Astrocyte (in vitro differentiated cells and primary cell): Measurements from ENCODE around the gene TENT4A. TPM values are rescaled to one million over a fixed set of nuclear protein-coding genes. Genes with fewer than 3 reads are reported as not detected.

Experiments
- DNase-seq: peaks from one replicate; pipeline ENCODE4 v3.0.0-alpha.2; 2010; ENCODE audit warnings: low read depth
- FAIRE-seq: peaks from 2 replicates; lab custom pipeline; 2011; peaks lifted over from hg19 to GRCh38; lab: Jason Lieb, UNC
- H2AFZ ChIP-seq: 2 replicates; pipeline ENCODE4 v1.6.0; 2012; ENCODE audit warnings: low read depth, low read length, inconsistent platforms
- H3K27ac ChIP-seq: 2 replicates; pipeline ENCODE4 v1.5.1; 2011; ENCODE audit warnings: low read depth, low read length, inconsistent platforms
- H3K27me3 ChIP-seq: 2 replicates; pipeline ENCODE4 v1.6.0; 2011; ENCODE audit warnings: low read length, inconsistent platforms; ENCODE audit not compliant: insufficient read depth
- H3K36me3 ChIP-seq: 2 replicates; pipeline ENCODE4 v1.5.1; 2011; ENCODE audit warnings: low read length, inconsistent platforms; ENCODE audit not compliant: insufficient read depth
- H3K4me1 ChIP-seq: 2 replicates; pipeline ENCODE4 v1.5.1; 2011; ENCODE audit warnings: low read length, inconsistent platforms; ENCODE audit not compliant: insufficient read depth
- H3K4me2 ChIP-seq: 2 replicates; pipeline ENCODE4 v1.6.0; 2012; ENCODE audit warnings: low read length, inconsistent platforms
- H3K4me3 ChIP-seq: 2 replicates; pipeline ENCODE4 v1.5.1; 2011; ENCODE audit warnings: low read depth, mild to moderate bottlenecking, low read length, inconsistent platforms; ENCODE audit not compliant: insufficient read depth
- H3K79me2 ChIP-seq: 2 replicates; pipeline ENCODE4 v1.6.0; 2012; ENCODE audit warnings: mild to moderate bottlenecking, low read length, inconsistent platforms; ENCODE audit not compliant: insufficient read depth
- H3K9ac ChIP-seq: 2 replicates; pipeline ENCODE4 v1.6.0; 2012; ENCODE audit warnings: mild to moderate bottlenecking, low read length, inconsistent platforms
- H3K9me3 ChIP-seq: 2 replicates; pipeline ENCODE4 v1.5.1; 2012; ENCODE audit warnings: low read depth, mild to moderate bottlenecking, low read length, inconsistent platforms; ENCODE audit not compliant: insufficient read depth
- H4K20me1 ChIP-seq: 2 replicates; pipeline ENCODE4 v1.6.0; 2012; ENCODE audit warnings: low read length, inconsistent platforms; ENCODE audit not compliant: insufficient read depth
- H3K27ac Mint-ChIP-seq: one replicate; pipeline ENCODE4 v1.8.0; 2021; ENCODE audit warnings: mild to moderate bottlenecking, mixed read lengths; ENCODE audit not compliant: unreplicated experiment
- H3K27me3 Mint-ChIP-seq: one replicate; pipeline ENCODE4 v1.8.0; 2021; ENCODE audit warnings: low read depth, mixed read lengths; ENCODE audit not compliant: unreplicated experiment
- H3K36me3 Mint-ChIP-seq: one replicate; pipeline ENCODE4 v1.8.0; 2021; ENCODE audit warnings: low read depth, mixed read lengths; ENCODE audit not compliant: unreplicated experiment
- H3K4me1 Mint-ChIP-seq: one replicate; pipeline ENCODE4 v1.8.0; 2021; ENCODE audit warnings: low read depth, mixed read lengths; ENCODE audit not compliant: unreplicated experiment
- H3K4me3 Mint-ChIP-seq: one replicate; pipeline ENCODE4 v1.8.0; 2021; ENCODE audit warnings: mild to moderate bottlenecking, moderate library complexity, mixed read lengths; ENCODE audit not compliant: unreplicated experiment
- H3K9me3 Mint-ChIP-seq: one replicate; pipeline ENCODE4 v1.8.0; 2021; ENCODE audit warnings: mild to moderate bottlenecking, mixed read lengths; ENCODE audit not compliant: unreplicated experiment
- EZH2 ChIP-seq: IDR thresholded peaks from 2 replicates; pipeline ENCODE4 v1.6.1; 2012; ENCODE audit warnings: mild to moderate bottlenecking, low read length, inconsistent platforms; ENCODE audit not compliant: insufficient read depth
- total RNA-seq: library from RNA; stranded (reverse); gene quantifications from 2 replicates; pipeline ENCODE4 v1.2.1, GENCODE V29; 2021
- TF ChIP-seq, protein P1 (sequence below): IDR thresholded peaks from 2 replicates; pipeline ENCODE4 v1.5.1; 2011; ENCODE audit warnings: low read depth, mild to moderate bottlenecking, inconsistent platforms, low read length, moderate library complexity; ENCODE audit not compliant: insufficient read depth

TENT4A gene
- total RNA-seq, 1 donor from 2014 or later, result 18.8 TPM

GRCh38 chr5:6742081-6742758 is 29.0 kb downstream of the TENT4A start:
- Mint-ChIP-seq H3K9me3 (no peaks in the 10 kb centered on the region), H3K27ac (no peak overlapping the region), H3K36me3 (peaks cover 22% of the 10 kb centered on the region), H3K27me3 (no peaks in the 10 kb centered on the region), H3K4me3 (no peak overlapping the region), H3K4me1 (peaks cover 6% of the 10 kb centered on the region)
- Histone ChIP-seq H3K4me1 (no peaks in the 10 kb centered on the region), H2AFZ (no peak overlapping the region), H3K79me2 (peaks cover 84% of the 10 kb centered on the region), H3K4me2 (no peak overlapping the region), H3K9me3 (no peaks in the 10 kb centered on the region), H3K27me3 (no peaks in the 10 kb centered on the region), H3K27ac (no peak overlapping the region), H3K4me3 (no peak overlapping the region), H4K20me1 (peaks cover 73% of the 10 kb centered on the region), H3K36me3 (peaks cover 13% of the 10 kb centered on the region), H3K9ac (no peak overlapping the region)
- FAIRE-seq (no peak), DNase-seq (no peak)
- TF ChIP-seq, protein P1, sequence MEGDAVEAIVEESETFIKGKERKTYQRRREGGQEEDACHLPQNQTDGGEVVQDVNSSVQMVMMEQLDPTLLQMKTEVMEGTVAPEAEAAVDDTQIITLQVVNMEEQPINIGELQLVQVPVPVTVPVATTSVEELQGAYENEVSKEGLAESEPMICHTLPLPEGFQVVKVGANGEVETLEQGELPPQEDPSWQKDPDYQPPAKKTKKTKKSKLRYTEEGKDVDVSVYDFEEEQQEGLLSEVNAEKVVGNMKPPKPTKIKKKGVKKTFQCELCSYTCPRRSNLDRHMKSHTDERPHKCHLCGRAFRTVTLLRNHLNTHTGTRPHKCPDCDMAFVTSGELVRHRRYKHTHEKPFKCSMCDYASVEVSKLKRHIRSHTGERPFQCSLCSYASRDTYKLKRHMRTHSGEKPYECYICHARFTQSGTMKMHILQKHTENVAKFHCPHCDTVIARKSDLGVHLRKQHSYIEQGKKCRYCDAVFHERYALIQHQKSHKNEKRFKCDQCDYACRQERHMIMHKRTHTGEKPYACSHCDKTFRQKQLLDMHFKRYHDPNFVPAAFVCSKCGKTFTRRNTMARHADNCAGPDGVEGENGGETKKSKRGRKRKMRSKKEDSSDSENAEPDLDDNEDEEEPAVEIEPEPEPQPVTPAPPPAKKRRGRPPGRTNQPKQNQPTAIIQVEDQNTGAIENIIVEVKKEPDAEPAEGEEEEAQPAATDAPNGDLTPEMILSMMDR, result no peak
- no peak for TF ChIP-seq EZH2

DNA sequence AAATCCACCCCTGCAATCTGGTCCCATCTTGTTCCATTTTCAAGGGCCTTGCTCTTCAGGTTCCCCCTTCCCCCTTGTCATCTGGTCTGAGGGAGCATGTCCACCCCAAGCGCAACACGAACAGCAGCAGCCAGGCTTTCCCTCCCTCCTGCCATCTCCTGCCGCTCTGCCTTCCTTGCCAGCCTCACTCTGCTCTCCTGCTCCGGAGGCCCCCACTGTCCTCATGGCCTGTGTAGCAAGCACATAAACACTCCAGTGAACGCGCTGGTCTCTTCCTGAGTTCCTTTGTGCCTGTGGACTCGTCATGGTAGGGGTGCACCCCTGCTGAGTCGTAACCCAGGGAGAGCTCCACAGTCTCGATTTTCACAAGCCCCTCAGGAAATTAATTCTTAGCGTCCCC is 29.9 kb downstream of the TENT4A start:
- peaks cover 84% of the 10 kb centered on the region for H3K79me2 ChIP-seq
- TF ChIP-seq, protein P1, result no peak
- no peak for TF ChIP-seq EZH2
- no peaks in the 10 kb centered on the region for H3K4me1 ChIP-seq
- H3K9ac ChIP-seq, result no peak overlapping the region
- Mint-ChIP-seq H3K4me1 (peaks cover 7% of the 10 kb centered on the region), H3K36me3 (peaks cover 22% of the 10 kb centered on the region), H3K9me3 (no peaks in the 10 kb centered on the region), H3K4me3 (no peak overlapping the region), H3K27ac (no peak overlapping the region), H3K27me3 (no peaks in the 10 kb centered on the region)
- no peak for FAIRE-seq
- H3K27me3 ChIP-seq, result no peaks in the 10 kb centered on the region
- no peaks in the 10 kb centered on the region for H3K9me3 ChIP-seq
- no peak for DNase-seq
- H3K27ac ChIP-seq, result no peak overlapping the region
- H3K36me3 ChIP-seq, result peaks cover 11% of the 10 kb centered on the region
- H2AFZ ChIP-seq, result no peak overlapping the region
- peaks cover 73% of the 10 kb centered on the region for H4K20me1 ChIP-seq
- H3K4me2 ChIP-seq, result no peak overlapping the region
- no peak overlapping the region for H3K4me3 ChIP-seq
